Duodenal mucosa (tissue), 2 donors: Measurements from ENCODE around the gene RBBP8.

Experiments
- H3K27ac ChIP-seq: one replicate; pipeline ENCODE4 v1.7.0; 2013; ENCODE audit warnings: low read depth, low read length
- H3K27me3 ChIP-seq, 2 donors: one replicate each; pipeline ENCODE4 v1.7.0; 2013; ENCODE audit warnings: low read length in 2 of 2, control low read depth in 1 of 2; ENCODE audit not compliant: insufficient read depth in 2 of 2, control insufficient read depth in 1 of 2
- H3K36me3 ChIP-seq, 2 donors: one replicate each; pipeline ENCODE4 v1.7.0; 2013; ENCODE audit warnings: low read length in 2 of 2, control low read depth in 1 of 2; ENCODE audit not compliant: insufficient read depth in 2 of 2, control insufficient read depth in 1 of 2
- H3K4me1 ChIP-seq, 2 donors: one replicate each; pipeline ENCODE4 v1.7.0; 2013; ENCODE audit warnings: low read length in 2 of 2, control low read depth in 1 of 2; ENCODE audit not compliant: insufficient read depth in 2 of 2, control insufficient read depth in 1 of 2
- H3K4me3 ChIP-seq, 2 donors: one replicate each; pipeline ENCODE4 v1.7.0; 2013; ENCODE audit warnings: low read length in 2 of 2, low read depth in 1 of 2
- H3K9ac ChIP-seq, 2 donors: one replicate each; pipeline ENCODE4 v1.7.0; 2013; ENCODE audit warnings: low read length in 2 of 2, low read depth in 1 of 2
- H3K9me3 ChIP-seq, 2 donors: one replicate each; pipeline ENCODE4 v1.7.0; 2013; ENCODE audit warnings: low read length in 2 of 2, control low read depth in 1 of 2; ENCODE audit not compliant: control insufficient read depth in 1 of 2

The RBBP8 gene

DNA sequence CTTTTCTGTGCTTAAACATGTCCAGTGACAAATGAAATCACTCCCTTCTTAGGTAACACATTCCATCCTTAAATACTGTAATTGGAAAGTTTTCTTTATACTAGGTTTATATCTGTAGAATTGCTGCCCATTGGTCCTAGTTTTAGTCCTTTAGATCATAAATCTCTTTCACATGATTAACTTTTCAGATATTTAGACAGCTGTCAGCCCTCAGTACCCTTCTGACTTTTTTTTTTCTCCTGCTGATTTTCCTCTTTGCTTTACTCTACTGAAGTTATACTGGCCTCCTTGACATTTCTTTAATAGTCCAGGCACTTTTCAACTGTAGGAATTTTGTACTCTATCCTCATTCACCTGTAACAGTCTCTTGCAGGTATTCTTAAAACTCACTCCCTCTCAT, 28.9 kb downstream of the RBBP8 start:
- H3K27ac ChIP-seq: no peak overlapping the region
- no peaks in the 10 kb centered on the region for H3K27me3 ChIP-seq
- H3K9ac ChIP-seq: no peak overlapping the region
- H3K4me3 ChIP-seq: no peak overlapping the region
- peaks cover 0 to 6% of the 10 kb centered on the region in 2 donors for H3K4me1 ChIP-seq
- no peaks in the 10 kb centered on the region for H3K9me3 ChIP-seq
- H3K36me3 ChIP-seq: no peaks in the 10 kb centered on the region

DNA sequence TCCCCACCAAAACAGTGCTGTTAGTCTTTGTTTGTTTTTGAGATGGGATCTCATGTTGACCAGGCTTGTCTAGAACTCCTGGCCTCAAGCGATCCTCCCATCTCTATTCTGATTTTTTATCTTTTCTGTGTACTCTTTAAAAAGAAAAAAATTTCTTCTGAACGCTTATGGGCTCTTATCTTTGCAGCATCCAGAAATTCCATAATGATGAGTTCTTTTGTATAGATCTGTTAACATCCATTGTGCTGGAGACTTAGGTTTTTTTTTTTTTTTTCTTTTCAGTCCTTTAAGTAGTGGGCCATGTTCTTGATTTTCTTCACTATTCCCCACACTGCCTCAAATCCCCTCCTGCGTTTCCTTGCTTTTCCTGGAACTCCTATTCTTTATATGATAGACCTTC, 31.0 kb downstream of the RBBP8 start:
- Histone ChIP-seq H3K36me3 (no peaks in the 10 kb centered on the region), H3K9me3 (no peaks in the 10 kb centered on the region), H3K27me3 (no peaks in the 10 kb centered on the region), H3K27ac (no peak overlapping the region), H3K4me3 (no peak overlapping the region), H3K4me1 (no peaks in the 10 kb centered on the region), H3K9ac (no peak overlapping the region)

- H3K4me1 ChIP-seq: no peaks in the 10 kb centered on the region
- H3K27ac ChIP-seq: no peak overlapping the region
- no peaks in the 10 kb centered on the region for H3K27me3 ChIP-seq
- no peak overlapping the region for H3K4me3 ChIP-seq
- no peaks in the 10 kb centered on the region for H3K36me3 ChIP-seq
- H3K9me3 ChIP-seq: no peaks in the 10 kb centered on the region
- H3K9ac ChIP-seq: no peak overlapping the region
These were observed 31.6 kb downstream of the RBBP8 start for GRCh38 chr18:22964722-22965121.

- Histone ChIP-seq H3K4me3 (no peak overlapping the region), H3K27ac (no peak overlapping the region), H3K36me3 (no peaks in the 10 kb centered on the region), H3K4me1 (peaks cover 0 to 6% of the 10 kb centered on the region in 2 donors), H3K9ac (no peak overlapping the region), H3K27me3 (no peaks in the 10 kb centered on the region), H3K9me3 (no peaks in the 10 kb centered on the region)
These were observed 37.9 kb downstream of the RBBP8 start for GRCh38 chr18:22971038-22971437.

GRCh38 chr18:22974001-22974400, 40.9 kb downstream of the RBBP8 start:
- Histone ChIP-seq H3K36me3 (no peaks in the 10 kb centered on the region), H3K9me3 (no peaks in the 10 kb centered on the region), H3K27me3 (no peaks in the 10 kb centered on the region), H3K4me1 (peaks cover 0 to 12% of the 10 kb centered on the region in 2 donors), H3K4me3 (no peak overlapping the region), H3K9ac (no peak overlapping the region), H3K27ac (no peak overlapping the region)

DNA sequence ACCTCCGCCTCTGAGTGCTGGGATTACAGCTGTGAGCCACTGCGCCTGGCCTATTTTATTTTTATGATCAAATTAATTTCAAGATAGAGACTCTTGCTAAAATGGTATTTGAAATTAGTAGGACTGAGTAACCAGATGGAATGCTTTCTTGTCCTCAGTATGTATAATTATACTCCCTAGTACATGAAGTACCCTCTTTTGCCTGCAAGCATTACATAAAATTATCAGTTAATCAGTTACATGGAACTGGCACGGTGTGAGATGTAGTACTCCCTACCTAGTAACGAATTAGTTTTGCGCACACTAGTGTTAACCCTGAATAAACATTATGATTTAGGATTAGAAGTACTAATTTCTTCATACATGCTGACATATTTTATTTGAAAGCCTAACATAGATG, 41.6 kb downstream of the RBBP8 start:
- no peak overlapping the region for H3K4me3 ChIP-seq
- peaks cover 0 to 12% of the 10 kb centered on the region in 2 donors for H3K4me1 ChIP-seq
- no peak overlapping the region for H3K27ac ChIP-seq
- H3K9me3 ChIP-seq: no peaks in the 10 kb centered on the region
- no peaks in the 10 kb centered on the region for H3K36me3 ChIP-seq
- no peak overlapping the region for H3K9ac ChIP-seq
- no peaks in the 10 kb centered on the region for H3K27me3 ChIP-seq

- peaks cover 0 to 12% of the 10 kb centered on the region in 2 donors for H3K4me1 ChIP-seq
- no peak overlapping the region for H3K9ac ChIP-seq
- H3K9me3 ChIP-seq: no peaks in the 10 kb centered on the region
- H3K36me3 ChIP-seq: no peaks in the 10 kb centered on the region
- H3K27me3 ChIP-seq: no peaks in the 10 kb centered on the region
- H3K27ac ChIP-seq: no peak overlapping the region
- H3K4me3 ChIP-seq: no peak overlapping the region
These were observed 42.4 kb downstream of the RBBP8 start for GRCh38 chr18:22975508-22975907.

- Histone ChIP-seq H3K27ac (no peak overlapping the region), H3K4me3 (peak overlapping the region in 1 of 2 donors; percentile 29), H3K4me1 (peaks cover 0 to 12% of the 10 kb centered on the region in 2 donors), H3K27me3 (no peaks in the 10 kb centered on the region), H3K9ac (peak overlapping the region; percentile 18 to 20), H3K9me3 (no peaks in the 10 kb centered on the region), H3K36me3 (peaks cover 0 to 4% of the 10 kb centered on the region in 2 donors)
These were observed 44.9 kb downstream of the RBBP8 start for GRCh38 chr18:22977847-22978701.

DNA sequence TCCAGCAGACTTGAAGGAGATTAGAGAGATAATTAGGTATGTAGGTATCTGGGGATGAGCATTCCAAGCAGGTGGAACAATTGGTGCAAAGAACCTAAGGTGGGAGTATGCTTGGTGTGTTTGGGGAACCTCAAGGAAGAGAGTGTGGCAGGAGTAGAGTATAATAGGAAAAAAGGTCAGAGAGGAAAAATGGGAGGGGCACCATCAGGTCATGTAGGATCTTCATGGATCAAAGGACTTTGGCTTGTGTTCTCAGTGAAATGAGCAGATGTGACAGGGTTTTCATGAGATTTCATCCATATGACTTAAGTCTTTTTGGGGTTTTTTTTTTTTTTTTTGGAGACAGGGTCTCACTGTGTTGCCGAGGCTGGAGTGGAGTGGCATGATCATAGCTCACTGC, 47.3 kb downstream of the RBBP8 start:
- Histone ChIP-seq H3K27me3 (no peaks in the 10 kb centered on the region), H3K4me3 (no peak overlapping the region), H3K9ac (no peak overlapping the region), H3K9me3 (no peaks in the 10 kb centered on the region), H3K36me3 (peaks cover 0 to 4% of the 10 kb centered on the region in 2 donors), H3K4me1 (peaks cover 0 to 12% of the 10 kb centered on the region in 2 donors), H3K27ac (no peak overlapping the region)

DNA sequence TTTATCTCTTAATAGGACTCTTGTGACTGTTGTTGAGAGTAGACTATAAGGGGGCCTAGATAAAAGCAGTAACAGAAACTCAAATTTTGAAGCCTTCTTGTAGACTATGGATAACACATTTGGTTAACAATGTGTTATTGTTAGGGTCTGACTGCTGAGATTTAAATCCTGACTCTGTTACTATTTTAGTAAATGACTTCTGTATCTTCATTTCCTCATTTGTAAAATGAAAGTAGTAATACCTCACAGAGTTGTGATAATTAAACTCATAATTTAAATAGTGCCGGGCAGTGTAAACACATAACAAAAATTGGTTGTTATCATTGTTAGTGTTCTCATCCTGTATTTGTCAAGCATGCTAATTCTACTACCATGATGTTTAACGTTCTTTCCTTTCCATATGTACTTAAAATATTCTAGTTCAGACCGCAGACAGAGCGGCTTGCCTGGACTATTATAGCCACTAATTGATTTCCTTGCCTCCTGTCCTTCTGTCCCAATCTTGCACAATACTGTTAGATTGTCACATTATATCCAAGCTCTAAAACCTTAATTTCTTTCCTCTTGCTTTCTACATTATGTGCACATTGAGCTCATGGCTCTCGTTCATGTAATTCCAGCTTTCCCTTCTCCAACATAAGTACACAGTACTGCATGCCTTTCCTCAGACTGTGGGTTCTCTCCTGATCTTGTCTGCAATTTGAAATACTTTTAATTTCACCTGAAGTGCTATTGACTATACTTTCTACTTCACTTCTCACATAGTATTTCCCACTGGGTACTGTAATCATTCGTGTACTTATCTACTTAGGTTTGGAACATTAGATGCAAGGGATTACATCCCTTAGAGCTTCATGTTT, 48.4 kb downstream of the RBBP8 start:
- Histone ChIP-seq H3K9ac (no peak overlapping the region), H3K9me3 (no peaks in the 10 kb centered on the region), H3K4me1 (peaks cover 0 to 1% of the 10 kb centered on the region in 2 donors), H3K36me3 (peaks cover 0 to 4% of the 10 kb centered on the region in 2 donors), H3K4me3 (no peak overlapping the region), H3K27ac (no peak overlapping the region), H3K27me3 (no peaks in the 10 kb centered on the region)
